Panc1 (cell line): ENCODE measurements around the gene ATXN7. TPM values are rescaled to one million over a fixed set of nuclear protein-coding genes. Genes with fewer than 3 reads are reported as not detected.

Experiments used
- ATAC-seq: fragments of 200-7000 bp; cut with Tn5 transposase; 2 replicates; pipeline ENCODE4 v1.9.1; 2020; ENCODE audit warnings: mild to moderate bottlenecking, moderate library complexity
- BruUV-seq: library from RNA; stranded (reverse); fragments of 400-500 nt; replicated peaks from 2 replicates; lab custom pipeline; 2021; lab: Mats Ljungman, UMichigan
- CTCF ChIA-PET: fragments of 300-600 bp; sonication (Branson Sonifier 250); formaldehyde crosslinking; loops from one replicate; lab custom pipeline; 2022; ENCODE audit warnings: antibody characterized with exemption; lab: Charles Lee
- POLR2A ChIA-PET: fragments of 300-600 bp; sonication (Branson Sonifier 250); formaldehyde crosslinking; loops from one replicate; lab custom pipeline; 2022; ENCODE audit warnings: antibody characterized with exemption; lab: Charles Lee
- DNase-seq: peaks from one replicate; pipeline ENCODE4 v3.0.0-alpha.2; 2010; ENCODE audit warnings: low read depth, low spot score
- H3K27ac ChIP-seq: 2 replicates; pipeline ENCODE4 v1.5.1; 2011; ENCODE audit warnings: mild to moderate bottlenecking, low read length, inconsistent platforms
- H3K27me3 ChIP-seq: fragments of 200-500 bp; sonication (Bioruptor generic); 2 replicates; pipeline ENCODE4 v1.6.0; 2014; ENCODE audit warnings: low read length, inconsistent platforms; ENCODE audit not compliant: control insufficient read depth, insufficient read depth
- H3K36me3 ChIP-seq: fragments of 200-500 bp; sonication (Bioruptor generic); 2 replicates; pipeline ENCODE4 v1.5.1; 2014; ENCODE audit warnings: inconsistent platforms, mild to moderate bottlenecking, low read length, moderate library complexity; ENCODE audit not compliant: control insufficient read depth, insufficient read depth
- H3K4me1 ChIP-seq: 2 replicates; pipeline ENCODE4 v1.5.1; 2011; ENCODE audit warnings: inconsistent platforms, mild to moderate bottlenecking, low read length, moderate library complexity; ENCODE audit not compliant: control insufficient read depth, insufficient read depth
- H3K4me3 ChIP-seq, 2 experiments: 2 replicates each; pipeline ENCODE4 v1.5.1; 2011 to 2012; ENCODE audit warnings: low read depth in 2 of 2, low read length in 2 of 2, mild to moderate bottlenecking in 2 of 2, inconsistent platforms in 1 of 2, moderate library complexity in 1 of 2
- H3K9me3 ChIP-seq: fragments of 200-500 bp; sonication (Bioruptor generic); 2 replicates; pipeline ENCODE4 v1.5.1; 2014; ENCODE audit warnings: low read depth, mild to moderate bottlenecking, inconsistent platforms, low read length, moderate library complexity; ENCODE audit not compliant: control insufficient read depth, insufficient read depth
- POLR2AphosphoS5 ChIP-seq: IDR thresholded peaks from 2 replicates; pipeline ENCODE4 v1.6.1; 2012; ENCODE audit warnings: mild to moderate bottlenecking, low read depth, low read length, moderate library complexity
- SIN3A ChIP-seq: IDR thresholded peaks from 2 replicates; pipeline ENCODE4 v1.6.1; 2012; ENCODE audit warnings: low read depth, mild to moderate bottlenecking, low read length, moderate library complexity, borderline replicate concordance; ENCODE audit not compliant: insufficient read depth
- TCF7L2 ChIP-seq: IDR thresholded peaks from 2 replicates; pipeline ENCODE4 v1.6.1; 2011; ENCODE audit warnings: mild to moderate bottlenecking, low read depth, low read length, inconsistent platforms
- in situ Hi-C: cut with HindIII; loops from 2 replicates; pipeline ENCODE4 v1.10.0; 2016; ENCODE audit warnings: low sequenced_read_pairs, low pct_unique_long_range_greater_than_20kb
- intact Hi-C: fragments of 100-400 bp; cut with micrococcal nuclease; formaldehyde crosslinking; loops from one replicate; pipeline ENCODE4 v1.10.0; 2022; ENCODE audit not compliant: unreplicated experiment
- total RNA-seq: library from RNA; stranded (reverse); gene quantifications from one replicate; pipeline ENCODE4 v1.2.1, GENCODE V29; 2021; ENCODE audit not compliant: unreplicated experiment
- TF ChIP-seq, protein P1 (sequence below): fragments of 450-650 bp; IDR thresholded peaks from 2 replicates; pipeline ENCODE4 v1.5.1; 2017; ENCODE audit warnings: mild to moderate bottlenecking
- TF ChIP-seq, protein P2 (sequence below), 2 experiments: IDR thresholded peaks; 2 replicates each; pipeline ENCODE4 v1.6.1; 2011 to 2012; ENCODE audit warnings: low read depth in 2 of 2, control low read depth in 1 of 2, low read length in 1 of 2, mild to moderate bottlenecking in 1 of 2, moderate library complexity in 1 of 2; ENCODE audit not compliant: insufficient read depth in 1 of 2

ATXN7 gene
- total RNA-seq, 1 experiment from 2014 or later: 17.3 TPM

DNA sequence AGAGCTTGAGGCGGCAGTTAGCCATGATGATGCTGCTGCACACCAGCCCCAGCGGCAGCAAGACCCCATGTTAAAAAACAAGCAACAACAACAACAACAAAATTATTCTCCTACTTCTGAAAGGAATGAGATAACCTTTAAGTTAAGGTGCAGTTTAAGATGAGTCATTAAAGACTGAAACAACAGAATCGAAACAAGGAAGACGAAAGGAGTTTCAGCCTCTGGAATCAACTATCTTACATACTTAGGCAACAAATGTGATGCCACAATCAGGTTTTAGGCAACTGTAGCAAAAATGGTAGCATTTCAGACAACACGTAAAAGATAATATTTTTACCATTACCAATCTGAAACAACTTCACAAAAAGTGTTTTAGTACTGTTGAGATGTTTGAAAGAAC, 36.3 kb downstream of the ATXN7 start:
- Histone ChIP-seq H3K9me3 (no peaks in the 10 kb centered on the region), H3K4me3 (no peak overlapping the region), H3K4me1 (no peaks in the 10 kb centered on the region), H3K27ac (no peak overlapping the region), H3K36me3 (no peaks in the 10 kb centered on the region), H3K27me3 (no peaks in the 10 kb centered on the region)
- DNase-seq (no peak), ATAC-seq (no peak)
- CTCF ChIA-PET: no interaction called here
- TF ChIP-seq, protein P1, sequence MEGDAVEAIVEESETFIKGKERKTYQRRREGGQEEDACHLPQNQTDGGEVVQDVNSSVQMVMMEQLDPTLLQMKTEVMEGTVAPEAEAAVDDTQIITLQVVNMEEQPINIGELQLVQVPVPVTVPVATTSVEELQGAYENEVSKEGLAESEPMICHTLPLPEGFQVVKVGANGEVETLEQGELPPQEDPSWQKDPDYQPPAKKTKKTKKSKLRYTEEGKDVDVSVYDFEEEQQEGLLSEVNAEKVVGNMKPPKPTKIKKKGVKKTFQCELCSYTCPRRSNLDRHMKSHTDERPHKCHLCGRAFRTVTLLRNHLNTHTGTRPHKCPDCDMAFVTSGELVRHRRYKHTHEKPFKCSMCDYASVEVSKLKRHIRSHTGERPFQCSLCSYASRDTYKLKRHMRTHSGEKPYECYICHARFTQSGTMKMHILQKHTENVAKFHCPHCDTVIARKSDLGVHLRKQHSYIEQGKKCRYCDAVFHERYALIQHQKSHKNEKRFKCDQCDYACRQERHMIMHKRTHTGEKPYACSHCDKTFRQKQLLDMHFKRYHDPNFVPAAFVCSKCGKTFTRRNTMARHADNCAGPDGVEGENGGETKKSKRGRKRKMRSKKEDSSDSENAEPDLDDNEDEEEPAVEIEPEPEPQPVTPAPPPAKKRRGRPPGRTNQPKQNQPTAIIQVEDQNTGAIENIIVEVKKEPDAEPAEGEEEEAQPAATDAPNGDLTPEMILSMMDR: no peak
- TF ChIP-seq, protein P2, sequence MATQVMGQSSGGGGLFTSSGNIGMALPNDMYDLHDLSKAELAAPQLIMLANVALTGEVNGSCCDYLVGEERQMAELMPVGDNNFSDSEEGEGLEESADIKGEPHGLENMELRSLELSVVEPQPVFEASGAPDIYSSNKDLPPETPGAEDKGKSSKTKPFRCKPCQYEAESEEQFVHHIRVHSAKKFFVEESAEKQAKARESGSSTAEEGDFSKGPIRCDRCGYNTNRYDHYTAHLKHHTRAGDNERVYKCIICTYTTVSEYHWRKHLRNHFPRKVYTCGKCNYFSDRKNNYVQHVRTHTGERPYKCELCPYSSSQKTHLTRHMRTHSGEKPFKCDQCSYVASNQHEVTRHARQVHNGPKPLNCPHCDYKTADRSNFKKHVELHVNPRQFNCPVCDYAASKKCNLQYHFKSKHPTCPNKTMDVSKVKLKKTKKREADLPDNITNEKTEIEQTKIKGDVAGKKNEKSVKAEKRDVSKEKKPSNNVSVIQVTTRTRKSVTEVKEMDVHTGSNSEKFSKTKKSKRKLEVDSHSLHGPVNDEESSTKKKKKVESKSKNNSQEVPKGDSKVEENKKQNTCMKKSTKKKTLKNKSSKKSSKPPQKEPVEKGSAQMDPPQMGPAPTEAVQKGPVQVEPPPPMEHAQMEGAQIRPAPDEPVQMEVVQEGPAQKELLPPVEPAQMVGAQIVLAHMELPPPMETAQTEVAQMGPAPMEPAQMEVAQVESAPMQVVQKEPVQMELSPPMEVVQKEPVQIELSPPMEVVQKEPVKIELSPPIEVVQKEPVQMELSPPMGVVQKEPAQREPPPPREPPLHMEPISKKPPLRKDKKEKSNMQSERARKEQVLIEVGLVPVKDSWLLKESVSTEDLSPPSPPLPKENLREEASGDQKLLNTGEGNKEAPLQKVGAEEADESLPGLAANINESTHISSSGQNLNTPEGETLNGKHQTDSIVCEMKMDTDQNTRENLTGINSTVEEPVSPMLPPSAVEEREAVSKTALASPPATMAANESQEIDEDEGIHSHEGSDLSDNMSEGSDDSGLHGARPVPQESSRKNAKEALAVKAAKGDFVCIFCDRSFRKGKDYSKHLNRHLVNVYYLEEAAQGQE (IDR thresholded peaks at IDR 0.05; ENCODE audit: insufficient read depth in 1 of 2, low read depth in 2 of 2, low read length in 1 of 2): no peak
- TF ChIP-seq POLR2AphosphoS5 (no peak), SIN3A (no peak), TCF7L2 (no peak)
- no TSS peak for BruUV-seq
- POLR2A ChIA-PET: no interaction called here
- in situ Hi-C loops: no loop called here
- intact Hi-C loops: no loop called here

DNA sequence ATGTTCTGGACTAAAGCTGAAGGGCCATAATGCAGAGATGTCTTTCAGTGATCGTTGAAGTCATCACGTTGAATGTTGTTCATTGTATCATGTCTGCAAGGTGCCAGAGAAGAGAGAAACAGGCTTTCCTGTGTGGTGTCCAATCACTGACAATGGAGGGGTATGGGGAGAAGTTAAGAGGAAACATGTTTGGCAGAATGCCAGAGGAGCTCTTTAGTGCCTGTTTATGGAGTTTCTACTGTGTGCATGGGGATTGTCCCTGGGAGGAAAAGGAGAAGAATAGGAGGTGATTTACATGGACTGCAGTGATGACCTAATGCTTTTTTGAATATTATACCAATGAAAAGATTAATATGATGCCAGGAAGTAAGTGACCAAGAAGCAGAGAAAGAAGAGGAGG, 36.8 kb downstream of the ATXN7 start:
- ATAC-seq: no peak
- ChIA-PET CTCF (no interaction called here), POLR2A (no interaction called here)
- in situ Hi-C loops: no loop called here
- H3K4me1 ChIP-seq: no peaks in the 10 kb centered on the region
- no peaks in the 10 kb centered on the region for H3K9me3 ChIP-seq
- intact Hi-C loops: no loop called here
- no peaks in the 10 kb centered on the region for H3K36me3 ChIP-seq
- no peaks in the 10 kb centered on the region for H3K27me3 ChIP-seq
- DNase-seq: no peak
- no peak overlapping the region for H3K27ac ChIP-seq
- TF ChIP-seq POLR2AphosphoS5 (no peak), TCF7L2 (no peak), SIN3A (no peak)
- TF ChIP-seq, protein P2 (IDR thresholded peaks at IDR 0.05; ENCODE audit: insufficient read depth in 1 of 2, low read depth in 2 of 2, low read length in 1 of 2): no peak
- TF ChIP-seq, protein P1: no peak
- no TSS peak for BruUV-seq
- H3K4me3 ChIP-seq: no peak overlapping the region
